ENCODE measurements around the gene MSRB2. TPM values are rescaled to one million over a fixed set of nuclear protein-coding genes. Genes with fewer than 3 reads are reported as not detected.
A peak's percentile ranks its signal among the peaks of the same experiment; 100 is the strongest.
"Not testable (repeated sequence)": the region's sequence is repeated elsewhere in the genome, so short reads cannot be mapped to it uniquely, and the experiment has no call there.

The MSRB2 gene
- total RNA-seq, 1 donor from 2014 or later = 8.3 TPM

GRCh38 chr10:23070092-23070912 is 25.1 kb upstream of the MSRB2 start:
- DNase-seq = not testable (repeated sequence)

- DNase-seq = no peak
Measured at GRCh38 chr10:23070913-23071218, 24.5 kb upstream of the MSRB2 start.

DNA sequence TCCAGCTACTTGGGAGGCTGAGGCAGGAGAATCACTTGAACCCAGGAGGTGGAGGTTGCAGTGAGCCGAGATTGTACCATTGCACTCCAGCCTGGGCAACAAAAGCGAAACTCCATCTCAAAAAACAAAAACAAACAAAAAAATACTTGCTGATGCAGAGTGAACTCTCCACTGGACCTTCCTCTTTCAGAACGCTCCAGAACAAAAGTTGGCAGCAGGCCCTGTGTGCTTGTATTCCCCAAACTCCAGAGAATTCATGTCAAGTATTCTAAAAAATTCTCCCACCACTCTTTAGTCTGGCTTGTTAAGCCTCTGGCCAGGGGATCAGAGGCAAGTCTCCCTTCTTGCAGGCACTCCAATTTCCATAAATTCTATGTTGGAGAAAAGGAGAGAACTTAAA is 22.8 kb upstream of the MSRB2 start:
- not testable (repeated sequence) for DNase-seq

GRCh38 chr10:23073527-23073926 is 21.9 kb upstream of the MSRB2 start:
- no peak for DNase-seq

DNA sequence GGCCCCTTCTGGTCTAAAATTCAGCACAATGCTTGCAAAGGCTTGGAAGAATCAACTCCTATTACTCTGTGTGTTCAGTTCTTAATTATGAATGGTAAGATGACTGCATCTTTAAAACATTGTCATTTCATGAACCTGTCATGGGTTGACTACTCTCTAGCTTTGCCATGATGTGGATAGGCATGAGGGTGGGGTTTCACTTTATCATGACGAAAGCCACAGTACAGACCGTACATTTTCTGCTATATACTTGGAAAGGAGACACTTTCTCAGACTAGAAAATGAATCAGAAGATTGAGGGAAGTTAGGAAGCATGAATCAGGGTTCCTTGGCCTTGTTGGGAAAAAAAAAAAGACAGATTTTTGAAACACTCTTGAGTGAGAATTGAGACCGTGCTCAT is 19.7 kb upstream of the MSRB2 start:
- no peak for DNase-seq

GRCh38 chr10:23078114-23078513 is 17.3 kb upstream of the MSRB2 start:
- DNase-seq = no peak

DNA sequence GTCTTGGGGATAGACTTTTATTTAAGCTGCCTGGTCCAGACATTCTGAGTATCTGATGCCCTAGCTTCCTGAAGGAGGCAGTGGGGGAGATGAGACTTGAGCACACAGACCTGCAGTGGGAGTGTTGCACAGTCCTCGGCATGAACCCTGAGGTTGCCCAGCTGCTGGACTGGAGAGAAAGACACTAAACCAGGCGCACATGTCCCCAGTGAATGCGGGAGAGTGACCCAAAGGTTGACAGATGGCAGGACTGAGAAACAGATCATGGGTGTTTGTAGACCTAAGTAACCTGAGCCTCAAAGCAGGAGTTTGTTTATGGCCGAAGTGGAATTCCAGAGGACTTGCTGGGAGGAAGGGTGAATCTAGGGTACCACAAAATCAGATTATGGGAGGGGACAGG is 15.7 kb upstream of the MSRB2 start:
- DNase-seq = no peak

GRCh38 chr10:23080262-23080661 is 15.1 kb upstream of the MSRB2 start:
- DNase-seq = no peak

- no peak for DNase-seq
Measured at GRCh38 chr10:23081221-23081750, 14.1 kb upstream of the MSRB2 start.

- DNase-seq = peak; percentile 44
Measured at GRCh38 chr10:23081891-23082290, 13.5 kb upstream of the MSRB2 start.

- DNase-seq = peak; percentile 27
Measured at GRCh38 chr10:23088609-23089008, 6.8 kb upstream of the MSRB2 start.

- peak; percentile 56 for DNase-seq
Measured at GRCh38 chr10:23094786-23095403, 484 bp upstream of the MSRB2 start.

- peak; percentile 58 for DNase-seq
Measured at GRCh38 chr10:23095966-23096801, 805 bp downstream of the MSRB2 start.

- DNase-seq = peak; percentile 13
Measured at GRCh38 chr10:23096802-23097549, 1.6 kb downstream of the MSRB2 start.

DNA sequence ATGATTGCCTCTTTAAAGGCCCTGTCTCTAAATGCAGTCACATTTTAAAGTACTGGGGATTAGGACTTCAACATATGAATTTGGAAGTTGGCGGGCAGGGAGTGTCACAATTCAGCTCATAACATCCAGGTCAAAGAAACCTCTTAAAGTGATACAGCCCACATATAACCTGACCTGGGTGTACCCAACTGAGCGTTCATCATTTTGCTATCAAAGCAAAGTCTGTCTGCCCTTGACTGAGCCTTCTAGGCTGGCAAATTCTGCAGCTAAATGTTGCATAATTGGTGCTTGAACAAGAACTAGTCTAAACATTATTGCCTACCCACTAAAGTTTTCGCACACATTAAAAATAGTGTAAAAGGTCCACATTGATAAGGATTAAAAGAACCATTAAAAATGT is 3.7 kb downstream of the MSRB2 start:
- DNase-seq = no peak

GRCh38 chr10:23099816-23100215 is 4.4 kb downstream of the MSRB2 start:
- DNase-seq = peak; percentile 67

GRCh38 chr10:23100331-23101030 is 5.1 kb downstream of the MSRB2 start:
- peak; percentile 77 for DNase-seq

GRCh38 chr10:23106331-23107072 is 11.1 kb downstream of the MSRB2 start:
- DNase-seq = no peak

DNA sequence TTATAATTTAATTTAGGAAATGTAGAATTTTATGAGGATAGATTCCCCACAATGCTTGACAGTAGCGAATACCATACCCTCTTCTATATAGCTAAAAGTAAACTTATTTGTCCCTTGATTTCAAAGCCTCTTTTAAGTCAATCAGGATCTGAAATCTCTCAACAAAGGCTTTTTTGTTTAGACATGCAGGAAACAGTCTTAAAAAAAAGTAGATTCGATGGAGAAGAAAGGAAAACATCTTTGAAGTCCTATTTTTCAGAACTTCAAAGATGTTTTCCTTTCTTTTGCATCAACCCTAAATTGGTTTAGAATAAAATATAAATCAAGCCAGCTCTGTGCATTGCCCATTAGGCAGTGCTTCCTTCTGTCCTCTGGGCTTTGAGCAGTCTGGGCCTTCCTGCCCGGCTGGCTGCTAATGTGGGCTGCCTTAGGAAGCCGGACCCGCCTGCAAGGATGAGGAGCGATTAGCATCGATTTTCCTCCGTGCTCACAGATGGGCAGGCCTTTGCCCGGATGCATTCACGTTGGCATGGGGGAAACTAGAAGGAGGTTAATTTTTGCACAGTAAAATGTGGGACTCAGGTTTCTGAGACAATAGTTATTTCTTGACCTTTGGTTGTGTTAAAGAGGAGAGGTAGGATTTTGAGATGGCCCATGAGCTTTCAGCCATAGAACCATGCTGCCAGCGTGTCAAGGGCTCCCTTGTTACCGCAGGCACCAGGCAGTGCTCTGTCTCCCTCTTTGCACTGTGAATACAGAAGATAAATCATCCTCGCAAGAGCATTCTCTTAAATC is 15.5 kb downstream of the MSRB2 start:
- no peak for DNase-seq

Data from dermis blood vessel endothelial cell (primary cell).